ENCODE measurements around the gene POC1A.

The POC1A gene

DNA sequence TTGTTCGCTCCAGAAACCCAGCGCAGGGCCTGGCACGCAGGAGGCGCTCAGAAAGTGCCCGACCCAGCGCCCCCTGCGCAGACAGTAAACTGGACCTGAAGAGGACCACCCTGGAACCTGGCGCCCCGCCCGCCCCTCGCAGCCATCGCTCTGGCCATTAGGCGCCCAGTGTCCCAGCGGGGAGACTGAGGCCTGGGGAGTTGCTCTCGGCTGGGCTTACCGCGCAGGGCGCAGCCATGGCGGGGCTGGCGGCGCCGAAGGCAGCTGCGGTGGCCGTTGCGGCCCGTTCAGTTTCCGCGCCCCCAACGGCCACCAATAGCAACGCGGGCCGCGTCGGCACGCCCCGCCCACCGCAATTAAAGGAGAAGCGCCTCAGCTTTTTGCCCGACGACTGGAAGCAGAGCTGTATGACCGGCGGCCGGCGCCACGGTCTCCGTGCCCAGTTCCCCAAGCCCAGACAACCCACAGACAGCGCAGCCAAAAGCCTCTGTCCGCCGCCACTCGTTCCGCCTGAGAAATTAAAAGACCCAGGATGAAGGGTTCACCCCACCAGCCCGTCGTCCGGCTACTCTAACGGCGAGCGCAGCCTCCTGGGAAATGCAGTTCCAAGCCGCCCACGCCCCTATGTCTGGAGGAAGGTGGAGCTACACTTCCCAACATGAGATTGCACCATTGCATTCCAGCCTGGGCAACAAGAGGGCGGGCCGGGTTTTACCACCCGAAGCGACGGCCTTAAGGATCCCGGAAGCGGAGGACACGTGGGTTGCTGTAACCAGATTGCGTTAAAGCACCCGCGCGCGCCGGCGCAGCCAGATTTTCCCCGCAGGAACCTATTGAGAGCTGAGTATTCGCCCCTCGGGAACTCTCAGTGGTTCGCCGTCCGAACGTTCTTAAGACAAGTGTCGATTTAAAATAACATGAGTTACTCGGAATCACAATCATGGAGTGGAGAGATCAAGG lies at the start of gene POC1A:
Gene POC1A (minus strand): TSS at position 289 of the 960 bp plus-strand sequence. CDS start 51 bp downstream, at position 238.
- FAIRE-seq: peak; percentile 97

DNA sequence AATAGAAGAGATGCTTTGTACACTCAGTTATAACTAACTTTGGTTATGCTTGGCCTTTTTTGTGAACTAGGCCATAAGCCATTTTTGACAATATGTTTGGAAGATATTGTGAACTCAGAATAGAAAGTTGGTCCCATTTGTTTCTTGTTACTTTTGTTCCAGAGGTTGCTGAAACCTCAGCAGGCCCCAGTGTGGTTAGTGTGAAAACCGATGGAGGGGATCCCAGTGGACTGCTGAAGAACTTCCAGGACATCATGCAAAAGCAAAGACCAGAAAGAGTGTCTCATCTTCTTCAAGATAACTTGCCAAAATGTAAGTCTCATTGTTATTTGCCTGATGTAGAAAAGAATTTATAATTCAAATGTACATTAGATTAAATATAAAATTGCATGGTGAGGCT lies 49.5 kb upstream of the POC1A start:
- no peak for FAIRE-seq

DNA sequence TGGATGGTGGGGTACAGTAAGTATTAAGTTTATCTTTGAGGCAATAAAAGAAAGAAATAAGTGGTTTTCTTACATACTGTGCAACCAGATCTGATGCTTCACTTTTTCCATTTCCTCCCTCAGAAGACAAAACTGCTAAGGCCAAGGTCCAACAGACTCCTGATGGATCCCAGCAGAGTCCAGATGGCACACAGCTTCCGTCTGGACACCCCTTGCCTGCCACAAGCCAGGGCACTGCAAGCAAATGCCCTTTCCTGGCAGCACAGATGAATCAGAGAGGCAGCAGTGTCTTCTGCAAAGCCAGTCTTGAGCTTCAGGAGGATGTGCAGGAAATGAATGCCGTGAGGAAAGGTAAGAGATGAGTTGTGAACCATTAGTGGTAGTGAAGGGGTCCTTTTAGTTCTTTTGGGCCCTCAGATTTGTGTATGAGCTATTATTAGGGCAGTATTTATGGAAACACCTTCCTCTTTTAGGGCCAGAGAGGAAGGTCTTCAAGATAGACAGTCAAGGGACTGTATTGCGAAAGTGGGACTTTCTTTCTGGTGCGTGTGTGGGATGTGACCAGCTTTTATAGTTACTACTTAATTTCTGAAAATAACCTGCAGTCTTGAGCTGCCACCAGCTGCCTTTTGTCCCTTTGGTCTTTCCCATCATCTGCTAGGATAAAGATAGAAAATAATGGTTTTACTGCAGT lies 48.3 kb upstream of the POC1A start:
- no peak for FAIRE-seq

GRCh38 chr3:52200981-52201679 lies 46.9 kb upstream of the POC1A start:
- no peak for FAIRE-seq

- no peak for FAIRE-seq
Measured at GRCh38 chr3:52198643-52199608, 44.7 kb upstream of the POC1A start.

DNA sequence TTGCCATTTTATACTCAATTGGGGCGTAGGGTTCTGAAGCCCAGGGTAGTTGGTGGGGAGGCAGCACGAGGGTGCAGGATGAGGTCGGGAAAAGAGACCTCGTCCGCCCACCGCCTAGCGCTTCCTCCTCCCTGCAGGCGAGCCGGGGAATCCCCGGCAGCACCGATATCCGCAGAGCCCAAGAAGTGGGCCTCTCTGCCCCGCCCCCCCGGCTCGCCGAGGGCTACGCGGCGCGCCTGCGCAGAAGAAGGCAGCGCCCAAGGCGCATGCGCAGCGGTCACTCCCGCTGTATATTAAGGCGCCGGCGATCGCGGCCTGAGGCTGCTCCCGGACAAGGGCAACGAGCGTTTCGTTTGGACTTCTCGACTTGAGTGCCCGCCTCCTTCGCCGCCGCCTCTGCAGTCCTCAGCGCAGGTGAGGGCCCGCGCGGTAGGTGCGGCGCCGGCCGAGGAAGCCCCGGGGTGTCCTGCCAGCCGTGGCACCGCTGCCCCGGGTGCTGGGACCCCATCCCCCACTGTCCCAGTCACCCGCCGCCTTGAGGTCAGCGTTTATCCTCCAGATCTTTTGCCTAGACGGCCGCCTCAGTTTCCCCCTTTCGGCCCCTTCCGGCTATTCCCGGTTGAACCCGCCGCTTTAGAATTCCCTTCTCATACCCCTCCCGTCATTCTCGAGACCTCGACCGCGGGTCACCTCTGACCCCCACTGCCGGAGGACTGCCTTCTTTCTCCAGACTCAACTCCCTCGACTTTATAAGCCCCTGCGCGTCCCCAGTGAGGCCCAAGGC lies 43.8 kb upstream of the POC1A start, which contains the start of gene ALAS1:
Gene ALAS1 (plus strand): TSS at position 319 of the 784 bp plus-strand sequence. CDS start 1,082 bp downstream, outside the sequence.
- no peak for FAIRE-seq

GRCh38 chr3:52197499-52197841 lies 43.2 kb upstream of the POC1A start:
- FAIRE-seq: no peak

DNA sequence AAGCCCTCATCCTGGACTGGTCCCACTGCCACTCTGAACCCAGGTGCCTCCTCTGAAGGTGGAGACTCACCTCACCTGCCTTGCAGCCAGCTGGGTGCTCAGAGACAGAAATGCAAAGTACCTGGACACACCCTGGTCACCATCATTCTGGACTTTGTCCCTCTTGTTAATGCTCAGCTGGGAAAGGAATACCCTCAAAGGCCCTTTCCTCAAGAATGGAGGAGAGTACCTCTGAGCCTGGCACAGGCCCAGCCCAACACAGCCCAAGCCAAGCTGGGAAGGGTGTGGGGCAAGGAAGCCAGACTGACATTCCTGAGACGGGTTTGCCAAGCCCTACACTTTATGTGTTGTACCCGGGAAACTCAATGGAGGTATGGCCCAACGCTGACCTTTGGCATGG lies 42.8 kb upstream of the POC1A start:
- FAIRE-seq: no peak

DNA sequence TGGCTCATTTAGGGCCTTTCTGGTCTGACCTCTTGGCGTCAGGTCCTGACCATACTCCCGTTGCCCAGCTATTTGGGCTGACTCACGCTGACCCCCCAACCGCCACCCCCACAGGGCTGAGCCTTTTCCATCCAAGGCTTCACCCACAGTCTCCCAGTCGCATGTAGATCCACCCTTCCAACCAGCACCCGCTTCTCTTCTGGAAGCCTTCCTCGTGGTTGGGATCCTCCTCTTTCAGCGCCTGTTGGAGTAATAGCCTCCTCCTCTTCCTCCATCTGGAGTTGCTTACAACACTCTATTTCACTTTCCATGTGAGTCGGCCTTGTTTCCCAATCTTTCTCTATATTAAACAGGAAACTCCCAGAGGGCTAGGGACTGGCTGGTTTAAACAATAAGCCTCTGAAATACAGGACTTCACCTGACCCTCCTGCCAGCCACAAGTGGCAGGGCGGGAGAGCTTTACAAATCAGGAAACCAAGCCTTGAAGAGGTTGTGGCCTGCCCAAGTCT lies 41.7 kb upstream of the POC1A start:
- FAIRE-seq: no peak

- FAIRE-seq: no peak
Measured at GRCh38 chr3:52195291-52195597, 41.0 kb upstream of the POC1A start.

DNA sequence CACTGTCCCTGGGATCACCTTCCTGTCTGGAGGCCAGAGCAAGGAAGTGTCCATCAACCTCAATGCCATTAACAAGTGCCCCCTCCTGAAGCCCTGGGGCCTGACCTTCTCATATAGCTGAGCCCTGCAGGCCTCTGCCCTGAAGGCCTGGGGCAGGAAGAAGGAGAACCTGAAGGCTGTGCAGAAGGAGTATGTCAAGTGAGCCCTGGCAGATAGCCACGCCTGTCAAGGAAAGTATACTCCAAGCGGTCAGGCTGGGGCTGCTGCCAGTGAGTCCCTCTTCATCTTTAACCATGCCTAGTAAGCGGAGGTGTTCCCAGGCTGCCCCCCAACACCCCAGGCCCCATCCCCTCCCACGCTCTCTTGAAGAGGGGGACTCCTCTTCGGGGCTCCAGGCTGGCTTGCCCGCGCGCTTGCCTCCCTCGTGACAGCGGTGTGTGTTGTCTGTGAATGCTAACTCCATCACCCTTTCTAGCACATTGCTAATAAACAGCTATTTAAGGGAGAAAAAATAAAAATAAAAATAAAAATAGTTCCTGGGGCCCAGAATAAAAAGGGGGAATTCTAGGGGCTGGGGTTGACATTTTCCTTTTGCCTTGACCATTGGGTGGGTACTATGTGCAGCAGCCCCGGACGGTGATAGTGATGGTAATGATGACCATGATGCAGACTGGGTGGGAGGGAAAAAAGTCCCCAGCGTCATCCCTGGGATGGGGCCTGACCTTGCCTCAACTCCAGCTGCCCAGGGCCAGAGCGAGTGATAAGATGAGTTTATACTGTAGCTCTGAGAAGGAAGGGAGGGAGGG lies 40.5 kb upstream of the POC1A start:
- no peak for FAIRE-seq

DNA sequence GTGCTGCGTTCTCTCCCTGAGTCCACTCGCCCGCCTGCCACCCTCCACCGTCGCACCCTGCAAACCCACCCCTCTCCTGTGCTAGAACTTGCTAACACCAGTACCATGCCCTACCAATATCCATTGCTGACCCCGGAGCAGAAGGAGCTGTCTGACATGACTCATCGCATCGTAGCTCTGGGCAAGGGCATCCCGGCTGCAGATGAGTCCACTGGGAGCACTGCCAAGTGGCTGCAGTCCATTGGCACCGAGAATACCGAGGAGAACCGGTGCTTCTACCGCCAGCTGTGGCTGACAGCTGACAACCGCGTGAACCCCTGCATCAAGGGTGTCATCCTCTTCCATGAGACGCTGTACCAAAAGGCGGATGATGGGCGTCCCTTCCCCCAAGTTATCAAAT lies 38.8 kb upstream of the POC1A start:
- FAIRE-seq: no peak

DNA sequence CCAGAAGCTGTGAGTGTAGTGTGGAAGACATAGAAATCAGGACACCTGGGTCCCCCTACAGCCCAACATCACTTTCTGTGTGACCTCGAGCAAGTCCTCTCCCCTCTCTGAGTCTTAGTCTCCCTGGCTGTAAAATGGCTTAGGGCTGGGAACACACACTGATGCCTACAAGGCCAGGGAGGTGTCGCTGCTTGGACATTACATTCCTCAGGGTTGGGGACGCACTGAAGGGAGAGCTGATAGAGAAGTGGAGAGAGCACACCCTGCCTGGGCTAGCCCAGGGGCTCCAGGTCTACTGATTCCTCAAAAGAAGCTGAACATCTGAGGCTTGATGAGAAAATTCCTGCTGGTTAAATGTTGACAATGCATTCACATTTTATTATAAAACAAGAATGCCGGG lies 37.4 kb upstream of the POC1A start:
- FAIRE-seq: no peak

DNA sequence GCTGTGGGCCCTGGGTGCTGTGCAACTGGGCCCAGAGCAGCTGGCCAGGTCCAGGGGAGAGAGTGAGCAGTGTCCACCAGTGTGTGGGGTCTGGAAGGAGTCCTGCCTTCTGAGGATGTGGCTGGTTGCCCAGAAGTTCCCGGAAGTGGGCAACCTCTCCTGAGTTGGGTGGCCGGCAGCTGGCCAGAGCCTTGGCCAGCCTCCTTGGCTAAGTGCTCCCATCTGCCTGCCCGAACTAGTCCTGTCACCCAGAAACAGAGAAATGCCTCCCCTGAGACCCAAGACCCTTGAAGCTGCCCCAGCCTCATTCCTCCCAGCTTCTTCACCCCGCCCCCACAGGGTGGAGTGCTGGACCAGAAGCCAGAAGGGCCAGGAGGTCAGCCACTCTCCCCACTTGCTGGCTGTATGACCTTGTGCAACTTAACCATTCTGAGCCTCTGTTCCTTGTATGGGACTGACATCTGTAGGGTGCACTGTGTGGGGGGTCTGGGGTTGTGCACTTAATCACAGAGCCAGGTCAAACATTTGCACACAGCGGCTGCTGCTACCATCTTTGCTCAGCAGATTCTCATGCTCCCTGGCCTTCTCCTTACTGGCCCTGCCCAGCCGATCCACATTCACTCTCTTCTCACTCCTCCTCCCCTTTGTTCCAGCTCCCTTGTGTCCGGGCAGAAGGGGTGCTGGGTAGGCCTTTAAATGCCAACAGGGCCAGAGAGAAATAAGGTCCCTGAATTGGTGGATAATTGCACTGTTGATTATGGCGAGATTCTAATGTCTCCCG lies 36.3 kb upstream of the POC1A start:
- no peak for FAIRE-seq

DNA sequence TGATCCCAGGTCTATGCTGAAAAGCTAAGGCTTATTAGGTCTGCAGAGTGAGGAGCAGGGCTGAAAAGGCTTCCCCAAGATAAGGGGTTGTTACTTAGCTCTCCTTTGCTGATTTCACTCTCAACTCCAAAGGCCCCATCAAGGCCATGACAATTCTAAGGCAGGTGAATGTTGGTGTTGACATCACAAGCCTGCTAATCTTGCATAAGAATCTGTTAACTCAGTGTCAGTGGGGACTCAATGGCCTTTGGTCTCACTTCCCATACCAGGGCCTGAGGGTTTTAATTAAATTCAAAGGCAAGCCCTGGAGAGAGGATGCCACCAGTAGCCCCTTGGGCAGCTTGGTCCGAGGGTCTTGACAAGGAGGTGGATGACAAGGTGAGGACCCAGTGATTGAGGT lies 34.3 kb upstream of the POC1A start:
- FAIRE-seq: no peak

DNA sequence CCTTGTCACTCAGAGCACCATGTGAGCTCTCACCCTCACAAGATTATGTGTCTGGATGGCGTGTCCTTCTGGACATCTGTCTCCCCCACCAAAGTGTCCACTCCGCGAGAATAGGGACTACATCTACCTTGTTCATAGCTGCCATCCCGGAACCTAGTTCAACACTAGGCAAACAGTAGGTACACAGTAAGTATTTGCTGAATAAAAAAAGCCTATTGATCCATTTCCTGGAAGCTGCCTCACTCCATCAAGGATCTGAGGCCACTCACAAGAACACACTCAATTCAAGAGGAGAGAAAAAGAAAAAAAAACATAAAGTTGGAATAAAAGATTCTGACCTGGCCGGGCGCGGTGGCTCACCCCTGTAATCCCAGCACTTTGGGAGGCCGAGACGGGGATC lies 32.5 kb upstream of the POC1A start:
- FAIRE-seq: no peak

- no peak for FAIRE-seq
Measured at GRCh38 chr3:52185837-52186236, 31.6 kb upstream of the POC1A start.

DNA sequence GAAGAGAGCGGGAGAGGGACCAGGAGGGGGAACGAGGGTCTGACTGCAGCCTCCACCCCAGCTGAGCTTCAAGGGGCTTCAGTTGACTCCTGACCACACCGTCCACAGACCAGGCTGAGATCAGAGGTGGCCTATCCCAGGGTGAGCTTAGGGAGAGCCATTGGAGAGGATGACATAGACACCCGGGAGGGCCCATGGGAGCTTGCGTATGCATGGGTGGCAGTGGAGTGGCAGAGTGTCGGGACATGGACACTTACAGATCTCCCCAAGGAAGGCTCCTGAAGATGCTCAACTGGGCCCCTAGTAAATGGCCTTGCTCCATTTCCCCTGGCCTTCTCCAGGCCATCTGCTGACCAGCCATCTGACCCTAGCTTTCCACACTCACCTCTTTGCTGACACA lies 31.1 kb upstream of the POC1A start:
- FAIRE-seq: no peak

GRCh38 chr3:52184690-52185089 lies 30.5 kb upstream of the POC1A start:
- no peak for FAIRE-seq
